GM15510 (cell line): ENCODE data around the gene ERP29.

Source experiments
- POLR2A ChIP-seq: IDR thresholded peaks from 3 replicates; pipeline ENCODE4 v1.6.1; 2011; ENCODE audit warnings: borderline replicate concordance; ENCODE audit not compliant: insufficient read length; ENCODE audit errors: extremely low read depth

ERP29 gene

DNA sequence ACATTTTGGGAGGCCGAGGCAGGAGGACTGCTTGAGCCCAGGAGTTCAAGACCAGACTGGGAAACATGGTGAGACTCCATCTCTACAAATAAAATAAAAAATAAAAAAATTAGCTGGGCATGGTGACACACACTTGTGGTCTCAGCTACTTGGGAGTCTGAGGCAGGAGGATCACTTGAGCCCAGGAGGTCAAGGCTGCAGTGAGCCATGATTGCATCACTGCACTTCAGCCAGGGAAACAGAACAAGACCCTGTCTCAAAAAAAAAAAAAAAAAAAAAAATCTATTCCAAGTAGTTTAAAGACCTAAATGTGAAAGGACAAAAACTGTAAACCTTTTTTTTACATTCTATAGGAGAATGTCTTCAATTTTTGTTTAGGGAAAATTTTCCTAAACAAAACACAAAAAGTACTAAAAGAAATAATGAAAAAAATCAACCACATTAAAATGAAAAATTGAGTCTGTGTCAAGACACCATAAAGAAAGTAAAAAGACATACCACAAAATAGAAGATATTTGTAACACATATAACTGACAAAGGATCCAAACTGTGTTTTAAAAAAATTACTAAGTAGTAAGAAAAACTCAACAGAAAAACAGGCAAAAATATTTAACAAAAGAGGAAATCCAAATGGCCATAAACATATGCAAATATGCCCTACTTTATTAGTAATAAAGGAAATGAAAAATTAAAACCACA lies 17.3 kb upstream of the ERP29 start:
- no peak for TF ChIP-seq POLR2A

DNA sequence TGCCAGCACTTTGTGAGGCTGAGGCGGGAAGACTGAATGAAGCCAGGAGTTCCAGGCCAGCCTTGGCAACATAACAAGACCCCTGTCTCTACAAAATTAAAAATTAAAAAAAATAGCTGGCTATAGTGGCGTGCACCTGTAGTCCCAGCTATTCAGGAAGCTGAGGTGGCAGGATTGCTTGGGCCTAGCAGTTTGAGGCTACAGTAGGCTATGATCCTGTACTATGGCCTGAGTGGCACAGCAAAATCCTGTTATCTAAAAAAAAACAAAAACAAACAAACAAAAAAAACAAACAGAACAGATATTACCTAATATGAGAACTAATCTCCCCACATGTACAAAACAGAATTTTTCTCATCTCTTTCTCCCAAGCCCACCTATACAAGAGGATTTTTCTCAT lies 15.9 kb upstream of the ERP29 start:
- TF ChIP-seq POLR2A, result no peak

GRCh38 chr12:111998015-111998414 lies 15.2 kb upstream of the ERP29 start:
- TF ChIP-seq POLR2A, result no peak

DNA sequence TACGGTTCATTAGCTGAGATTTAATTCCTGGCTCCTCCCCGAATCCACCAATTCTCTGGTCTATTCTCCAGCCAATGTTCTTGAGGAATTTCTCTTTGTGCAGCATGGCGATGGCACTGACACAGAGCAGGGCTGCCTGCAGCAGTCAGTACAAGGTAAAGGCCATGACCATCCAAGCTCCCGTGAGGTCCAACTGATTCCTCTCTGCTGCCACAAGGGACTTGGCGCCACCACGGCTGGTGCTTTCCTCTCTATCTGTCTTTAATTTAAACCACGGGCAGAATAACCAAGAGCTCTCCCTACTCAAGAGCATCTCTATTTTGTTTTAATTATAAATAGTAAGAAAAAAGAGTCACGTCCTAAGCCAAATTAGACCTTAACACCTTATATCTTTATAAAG lies 12.4 kb upstream of the ERP29 start:
- no peak for TF ChIP-seq POLR2A

GRCh38 chr12:112001576-112001975 lies 11.7 kb upstream of the ERP29 start:
- no peak for TF ChIP-seq POLR2A

DNA sequence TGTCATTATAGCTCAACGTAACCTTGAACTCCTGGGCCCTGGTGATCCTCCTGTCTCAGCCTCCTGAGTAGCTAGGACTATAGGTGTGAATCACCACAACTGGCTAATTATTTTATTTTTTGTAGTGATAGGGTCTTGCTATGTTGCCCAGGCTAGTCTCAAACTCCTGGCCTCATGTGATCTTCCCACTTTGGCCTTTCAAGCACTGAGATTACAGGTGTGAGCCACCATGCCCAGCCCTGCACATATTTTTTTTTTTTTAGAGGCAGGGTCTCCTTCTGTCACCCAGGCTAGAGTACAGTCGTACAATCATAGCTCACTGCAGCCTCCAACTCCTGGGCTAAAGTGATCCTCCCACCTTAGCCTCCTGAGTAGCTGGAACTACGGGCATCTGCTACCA lies 9.2 kb upstream of the ERP29 start:
- no peak for TF ChIP-seq POLR2A

GRCh38 chr12:112005419-112006395 lies 7.5 kb upstream of the ERP29 start:
- TF ChIP-seq POLR2A, result no peak

DNA sequence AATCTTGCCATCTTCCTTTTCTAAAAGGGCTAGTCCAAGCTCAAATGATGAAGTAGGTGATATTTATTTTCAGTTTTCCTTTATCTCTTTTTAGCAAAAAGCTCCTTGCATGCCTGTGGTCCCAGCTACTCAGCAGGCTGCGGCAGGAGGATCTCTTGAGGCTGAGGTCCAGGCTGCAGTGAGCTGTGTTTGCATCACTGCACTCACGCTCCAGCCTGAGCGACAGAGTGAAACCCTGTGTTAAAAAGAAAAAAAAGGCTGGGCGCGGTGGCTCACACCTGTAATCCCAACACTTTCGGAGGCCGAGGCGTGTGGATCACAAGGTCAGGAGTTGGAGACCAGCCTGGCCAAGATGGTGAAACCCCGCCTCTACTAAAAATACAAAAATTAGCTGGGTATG lies 5.3 kb upstream of the ERP29 start:
- no peak for TF ChIP-seq POLR2A

DNA sequence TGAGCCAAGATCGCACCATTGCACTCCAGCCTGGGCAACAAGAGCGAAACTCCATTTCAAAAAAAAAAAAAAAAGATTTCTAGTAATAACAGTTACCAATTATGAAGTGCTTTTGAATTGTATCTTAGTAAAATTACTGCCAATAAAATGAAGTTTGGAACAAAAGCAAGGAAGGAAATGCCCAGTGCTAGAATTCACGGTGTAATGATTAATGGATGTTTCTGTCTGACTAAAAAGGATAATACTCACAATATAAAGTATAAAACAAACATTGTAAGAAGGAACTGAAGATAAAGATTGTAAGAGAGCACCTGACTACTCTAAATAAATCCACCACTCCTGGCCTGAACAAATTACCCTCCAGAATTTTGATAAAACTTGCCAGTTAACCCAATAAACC lies 4.3 kb upstream of the ERP29 start:
- no peak for TF ChIP-seq POLR2A

DNA sequence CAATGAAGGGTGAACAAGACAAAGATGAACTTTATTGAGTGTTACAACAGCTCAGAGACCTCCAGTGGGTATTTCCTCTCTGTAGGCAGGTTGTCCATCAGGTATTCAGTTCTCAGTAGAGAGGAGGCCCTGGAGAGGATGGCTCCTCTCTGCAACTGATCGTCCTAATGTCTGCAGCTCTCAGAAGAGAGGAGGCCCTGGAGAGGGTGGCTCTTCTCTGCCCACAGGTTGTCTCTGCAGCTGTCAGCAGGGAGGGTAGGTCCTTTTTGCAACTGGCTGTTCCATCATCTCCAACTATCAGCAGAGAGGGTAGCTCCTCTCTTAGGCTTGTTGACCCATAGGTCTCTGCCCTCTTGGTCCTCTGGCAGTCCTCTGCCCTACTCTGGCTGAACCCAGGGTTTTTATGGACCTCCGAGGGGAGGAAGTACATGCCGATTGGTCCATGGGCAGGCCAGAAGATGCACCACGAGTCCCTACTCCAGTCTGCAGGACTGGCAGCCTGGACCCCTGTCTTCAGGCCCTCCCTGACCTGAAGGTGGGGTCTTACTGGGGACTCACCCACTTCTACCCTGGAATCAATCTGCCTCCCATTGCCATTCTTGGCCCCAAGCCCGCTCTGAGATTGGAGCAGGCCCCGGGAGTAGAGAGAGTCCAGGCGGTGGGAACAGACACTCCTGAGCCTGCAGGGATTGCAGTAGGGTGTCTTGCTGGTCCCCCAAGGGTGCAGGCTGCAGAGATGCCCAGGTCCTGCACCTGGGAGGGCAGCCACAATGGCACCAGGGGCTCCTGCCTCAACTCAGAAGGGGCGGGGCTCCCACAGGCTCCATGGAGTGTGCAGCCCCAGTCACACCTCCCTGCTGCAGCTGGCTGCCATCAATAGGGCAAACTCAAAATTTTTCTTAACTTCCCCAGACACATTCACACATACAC lies 2.5 kb upstream of the ERP29 start:
- TF ChIP-seq POLR2A, result no peak

GRCh38 chr12:112011685-112012084 lies 1.5 kb upstream of the ERP29 start:
- TF ChIP-seq POLR2A, result no peak

GRCh38 chr12:112013601-112014402 lies 576 bp downstream of the ERP29 start:
- TF ChIP-seq POLR2A, result peak; percentile 75

DNA sequence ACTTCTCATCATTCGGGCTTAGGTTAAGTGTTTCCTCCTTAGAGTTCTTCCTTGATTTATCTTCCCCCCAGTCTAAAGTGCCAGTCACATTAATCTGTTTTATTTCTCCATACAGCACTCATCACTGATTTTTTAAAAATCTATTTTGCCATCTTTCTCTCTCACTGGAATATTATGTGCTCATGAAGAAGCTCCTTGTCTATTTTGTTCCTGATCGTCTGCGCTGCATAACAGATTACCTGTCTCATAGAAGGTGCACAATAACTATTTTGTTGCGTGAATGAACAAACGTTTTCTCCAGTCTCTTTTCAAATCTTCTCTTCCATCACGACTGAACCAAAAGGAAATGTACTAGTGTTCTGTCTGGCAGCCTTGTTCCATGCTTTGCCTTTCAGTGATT lies 2.7 kb downstream of the ERP29 start:
- TF ChIP-seq POLR2A, result no peak

DNA sequence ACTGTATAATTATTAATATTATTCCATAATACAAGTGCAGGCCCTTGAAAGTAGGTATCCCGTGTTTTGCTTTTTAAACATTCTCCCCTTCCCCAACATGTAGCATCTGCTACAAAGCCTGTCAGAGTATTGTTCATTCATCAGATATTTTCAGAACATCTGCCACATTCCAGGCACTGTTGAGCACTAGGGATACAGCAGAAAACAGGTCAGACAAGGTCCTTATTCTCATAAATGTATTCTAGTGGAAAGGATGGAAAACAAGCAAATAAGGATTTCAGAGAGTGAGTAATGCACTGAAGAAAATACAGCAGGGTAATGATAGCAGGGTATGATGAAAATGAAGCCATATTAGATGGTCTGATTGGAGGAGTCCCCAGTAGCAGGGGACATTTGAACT lies 3.8 kb downstream of the ERP29 start:
- no peak for TF ChIP-seq POLR2A
